ENCODE measurements around the gene MAST4.

MAST4 gene

DNA sequence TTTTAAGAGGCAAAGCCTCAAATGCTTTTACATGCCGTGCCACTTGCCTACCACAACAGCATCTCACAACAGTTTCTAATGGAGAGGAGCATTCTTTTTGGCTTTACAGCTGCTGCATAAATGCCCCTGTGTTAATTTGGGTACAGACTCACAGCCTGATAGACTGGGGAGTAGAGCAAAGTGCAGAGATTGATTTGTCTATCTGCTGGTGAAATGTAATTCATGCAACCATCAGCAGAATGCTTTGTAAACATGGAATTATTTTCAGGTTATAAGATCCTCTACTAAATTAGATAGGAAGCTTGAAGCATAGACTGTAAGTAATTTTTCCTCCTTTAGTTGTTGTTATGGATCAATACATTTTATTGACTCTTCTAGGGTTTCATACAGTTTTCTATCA lies 430.1 kb downstream of the MAST4 start:
- TF ChIP-seq, protein P1, sequence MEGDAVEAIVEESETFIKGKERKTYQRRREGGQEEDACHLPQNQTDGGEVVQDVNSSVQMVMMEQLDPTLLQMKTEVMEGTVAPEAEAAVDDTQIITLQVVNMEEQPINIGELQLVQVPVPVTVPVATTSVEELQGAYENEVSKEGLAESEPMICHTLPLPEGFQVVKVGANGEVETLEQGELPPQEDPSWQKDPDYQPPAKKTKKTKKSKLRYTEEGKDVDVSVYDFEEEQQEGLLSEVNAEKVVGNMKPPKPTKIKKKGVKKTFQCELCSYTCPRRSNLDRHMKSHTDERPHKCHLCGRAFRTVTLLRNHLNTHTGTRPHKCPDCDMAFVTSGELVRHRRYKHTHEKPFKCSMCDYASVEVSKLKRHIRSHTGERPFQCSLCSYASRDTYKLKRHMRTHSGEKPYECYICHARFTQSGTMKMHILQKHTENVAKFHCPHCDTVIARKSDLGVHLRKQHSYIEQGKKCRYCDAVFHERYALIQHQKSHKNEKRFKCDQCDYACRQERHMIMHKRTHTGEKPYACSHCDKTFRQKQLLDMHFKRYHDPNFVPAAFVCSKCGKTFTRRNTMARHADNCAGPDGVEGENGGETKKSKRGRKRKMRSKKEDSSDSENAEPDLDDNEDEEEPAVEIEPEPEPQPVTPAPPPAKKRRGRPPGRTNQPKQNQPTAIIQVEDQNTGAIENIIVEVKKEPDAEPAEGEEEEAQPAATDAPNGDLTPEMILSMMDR (IDR thresholded peaks at IDR 0.05; ENCODE audit: insufficient read depth, low read depth, low read length, missing control alignments): no peak
- no peak overlapping the region for H3K4me3 ChIP-seq (ENCODE audit: low read depth, low read length)
- no peak for DNase-seq (ENCODE audit: low read depth)

DNA sequence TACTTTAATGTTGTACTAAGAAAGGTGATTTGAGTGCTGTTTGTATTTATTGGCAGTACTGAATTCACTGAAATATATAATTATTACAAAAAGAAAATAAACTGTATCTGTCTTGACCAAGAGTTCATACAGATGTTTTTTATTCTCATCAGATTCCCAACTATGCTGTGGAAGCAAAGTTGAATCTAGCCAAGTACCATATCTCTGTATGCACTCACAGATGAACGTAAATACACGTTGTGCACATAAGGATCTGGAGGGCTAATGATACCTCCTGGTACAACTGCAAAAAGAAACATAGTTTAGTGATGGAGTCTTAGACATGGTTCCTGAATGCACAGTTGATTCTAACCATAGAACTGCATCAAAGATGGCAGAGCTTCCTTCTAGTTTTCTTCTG lies 431.0 kb downstream of the MAST4 start:
- no peak for DNase-seq (ENCODE audit: low read depth)
- TF ChIP-seq, protein P1 (IDR thresholded peaks at IDR 0.05; ENCODE audit: insufficient read depth, low read depth, low read length, missing control alignments): no peak
- no peak overlapping the region for H3K4me3 ChIP-seq (ENCODE audit: low read depth, low read length)

DNA sequence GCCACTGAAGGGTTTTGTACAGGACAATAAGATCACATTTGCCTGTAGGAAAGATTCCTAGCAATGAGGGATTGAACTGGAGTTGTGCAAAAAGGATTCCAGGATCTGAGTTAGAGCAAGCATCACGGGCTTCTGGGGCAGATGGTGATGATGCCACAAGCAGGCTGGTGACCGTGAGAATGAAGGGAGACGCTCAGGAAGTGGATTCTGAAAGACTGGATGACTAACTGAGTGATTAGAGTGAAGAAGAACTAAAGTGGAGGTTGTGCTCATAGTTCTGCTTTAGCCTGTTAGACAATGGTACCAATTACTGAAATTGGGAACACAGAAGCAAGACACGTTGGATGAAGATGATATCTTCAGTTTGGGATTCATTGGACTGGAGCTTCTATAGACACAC lies 432.2 kb downstream of the MAST4 start:
- TF ChIP-seq, protein P1 (IDR thresholded peaks at IDR 0.05; ENCODE audit: insufficient read depth, low read depth, low read length, missing control alignments): no peak
- no peak overlapping the region for H3K4me3 ChIP-seq (ENCODE audit: low read depth, low read length)
- DNase-seq (ENCODE audit: low read depth): no peak

DNA sequence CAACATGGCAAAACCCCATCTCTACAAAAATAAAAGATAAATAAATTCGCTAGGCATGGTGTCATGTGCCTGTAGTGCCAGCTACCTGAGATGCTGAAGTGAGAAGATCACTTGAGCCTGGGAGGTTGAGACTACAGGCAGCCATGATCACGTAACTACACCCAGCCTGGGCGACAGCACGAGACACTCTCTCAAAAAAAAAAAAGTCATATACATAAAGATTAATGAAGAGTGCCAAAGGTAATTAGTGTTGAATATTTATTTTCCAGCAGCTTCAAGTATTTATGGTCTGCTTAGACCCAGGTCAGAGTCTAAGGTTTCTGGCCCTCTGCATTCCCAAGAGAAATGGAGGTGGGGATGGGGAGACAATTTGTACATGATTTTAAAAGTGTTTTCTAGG lies 432.7 kb downstream of the MAST4 start:
- no peak overlapping the region for H3K4me3 ChIP-seq (ENCODE audit: low read depth, low read length)
- DNase-seq (ENCODE audit: low read depth): no peak
- TF ChIP-seq, protein P1 (IDR thresholded peaks at IDR 0.05; ENCODE audit: insufficient read depth, low read depth, low read length, missing control alignments): no peak

DNA sequence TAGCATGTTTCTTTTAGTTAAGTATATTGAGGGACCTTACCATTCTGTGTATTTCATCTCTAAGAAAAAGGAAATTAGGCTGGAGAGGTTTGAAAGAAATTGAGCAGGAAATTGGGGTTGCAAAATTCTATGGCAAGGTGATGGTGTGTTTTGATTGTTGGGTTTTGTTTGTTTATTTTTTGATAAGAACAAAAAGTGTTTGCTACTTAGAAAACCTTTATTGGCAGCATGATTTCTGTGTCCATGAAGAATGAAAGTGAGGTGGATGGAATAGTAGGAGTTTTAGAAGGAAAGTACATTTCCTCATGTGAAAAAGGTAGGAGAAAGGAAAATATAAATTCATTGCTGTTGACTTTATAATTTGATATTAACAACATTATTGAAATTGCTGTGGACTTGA lies 433.3 kb downstream of the MAST4 start:
- TF ChIP-seq, protein P1 (IDR thresholded peaks at IDR 0.05; ENCODE audit: insufficient read depth, low read depth, low read length, missing control alignments): no peak
- DNase-seq (ENCODE audit: low read depth): no peak
- H3K4me3 ChIP-seq (ENCODE audit: low read depth, low read length): no peak overlapping the region

DNA sequence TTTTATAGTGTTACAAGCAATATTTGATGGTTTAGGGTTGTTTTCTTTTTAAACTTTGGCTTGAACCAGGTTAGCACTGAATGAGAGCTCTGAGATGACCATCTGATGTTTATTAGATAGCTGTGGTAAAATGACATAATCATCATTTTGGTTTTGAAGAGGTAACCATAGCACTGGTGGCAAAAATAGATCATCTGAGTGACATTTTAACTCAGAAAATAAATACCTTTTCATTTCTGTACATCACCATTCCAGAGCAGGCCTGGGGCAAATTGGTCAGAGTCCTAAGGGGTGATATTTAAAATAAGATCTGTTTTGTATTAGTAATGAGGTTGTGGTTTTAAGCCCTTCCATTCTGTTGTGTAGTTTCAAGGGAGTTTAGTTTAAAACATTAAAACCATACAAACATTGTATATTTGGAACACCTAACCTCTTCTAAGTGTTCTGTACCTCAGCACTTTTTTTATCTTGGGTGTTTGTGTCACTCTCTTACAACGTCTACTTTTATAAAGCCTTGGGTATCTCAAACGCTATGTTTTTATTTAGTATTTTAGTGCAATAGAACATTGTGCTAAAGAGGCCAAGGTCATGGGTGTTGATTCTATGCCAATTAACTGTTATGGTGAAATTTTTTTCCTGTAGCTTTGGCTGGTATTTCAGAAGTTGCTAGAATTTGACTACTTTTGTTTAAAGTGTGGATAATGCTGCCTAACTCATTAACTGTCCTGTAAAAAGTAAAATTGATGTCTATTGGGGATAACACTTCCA lies 434.3 kb downstream of the MAST4 start:
- no peak for DNase-seq (ENCODE audit: low read depth)
- no peak overlapping the region for H3K4me3 ChIP-seq (ENCODE audit: low read depth, low read length)
- TF ChIP-seq, protein P1 (IDR thresholded peaks at IDR 0.05; ENCODE audit: insufficient read depth, low read depth, low read length, missing control alignments): no peak

DNA sequence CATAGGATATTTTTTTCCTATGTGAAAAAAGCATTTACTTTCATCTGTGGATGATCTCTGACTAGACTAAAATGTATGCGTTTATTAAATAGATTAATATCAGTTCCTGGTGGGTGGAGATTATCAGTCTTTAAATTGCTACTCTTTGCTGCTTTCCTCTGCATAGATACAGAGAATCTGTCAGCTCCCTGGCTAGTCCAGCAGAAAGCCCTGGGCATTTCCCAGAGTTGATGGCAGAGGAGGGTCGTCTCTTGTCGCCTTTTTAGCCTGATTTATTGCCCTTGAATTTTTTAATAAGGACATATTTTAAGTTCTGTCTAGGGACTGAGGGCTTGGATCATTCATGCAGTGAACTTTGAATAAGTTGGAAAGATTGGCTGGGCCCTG lies 434.9 kb downstream of the MAST4 start:
- no peak for DNase-seq (ENCODE audit: low read depth)
- no peak overlapping the region for H3K4me3 ChIP-seq (ENCODE audit: low read depth, low read length)
- TF ChIP-seq, protein P1 (IDR thresholded peaks at IDR 0.05; ENCODE audit: insufficient read depth, low read depth, low read length, missing control alignments): no peak

All from GM12865 (cell line).